GM21717 (cell line): ENCODE data around the gene CARS2.
"Not testable (repeated sequence)": the region's sequence is repeated elsewhere in the genome, so short reads cannot be mapped to it uniquely, and the experiment has no call there.

Experiments used
- ATAC-seq: cut with Tn5 transposase; IDR thresholded peaks from one replicate; pipeline ENCODE4 v1.9.1; 2021; ENCODE audit warnings: mild to moderate bottlenecking, moderate library complexity; ENCODE audit not compliant: unreplicated experiment

CARS2 gene

GRCh38 chr13:110639935-110640334, 66.0 kb downstream of the CARS2 start:
- no peak for ATAC-seq

DNA sequence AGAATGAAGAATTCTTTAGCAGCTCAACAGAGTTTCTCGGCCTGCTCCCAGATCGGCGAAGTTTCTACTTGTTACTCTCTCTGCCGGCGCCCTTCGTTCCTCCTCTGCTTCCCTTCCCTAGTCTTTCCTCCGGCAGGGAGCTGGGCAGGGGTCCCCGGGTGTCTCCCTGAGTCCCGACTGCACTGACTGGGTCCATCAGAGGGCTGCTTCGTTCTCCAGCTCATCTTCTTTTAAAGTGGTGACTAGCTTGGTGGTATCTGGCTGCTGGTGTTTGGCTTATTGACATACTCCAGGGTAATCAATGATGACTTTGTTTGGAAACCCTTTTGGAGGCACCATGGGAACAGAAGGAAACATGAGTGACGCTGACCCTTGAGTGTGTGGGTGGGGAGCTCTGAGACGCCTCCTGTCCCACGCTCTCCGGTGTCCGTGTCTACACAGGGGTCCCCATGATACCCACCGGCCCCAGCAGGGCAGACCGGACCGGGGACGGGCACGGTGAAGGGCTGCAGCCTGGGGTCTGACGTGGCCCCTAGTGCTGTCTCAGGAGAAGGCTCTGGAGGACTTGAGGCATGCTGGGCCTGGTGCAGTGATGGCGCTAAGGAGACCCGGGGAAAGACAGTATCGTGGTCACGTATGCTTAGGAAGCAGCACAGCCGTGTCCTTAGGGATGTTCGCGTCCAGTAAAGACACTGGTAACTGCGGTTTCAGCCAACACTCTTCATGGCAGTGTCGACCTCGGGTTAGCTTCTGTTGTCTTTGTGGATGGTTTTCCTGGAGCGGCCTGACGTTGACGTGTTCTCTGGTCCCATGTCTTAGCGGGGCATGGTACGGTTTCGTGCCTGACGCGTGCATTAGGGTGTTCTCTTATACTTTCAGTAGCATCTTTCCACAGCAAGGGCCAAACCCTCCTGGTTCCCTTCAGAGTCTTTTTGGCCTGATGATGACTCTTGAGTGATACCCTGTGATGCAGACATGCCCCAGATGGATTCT, 66.8 kb downstream of the CARS2 start:
- no peak for ATAC-seq

- ATAC-seq = no peak
Observed at GRCh38 chr13:110638257-110638656, 67.7 kb downstream of the CARS2 start.

- ATAC-seq = no peak
Observed at GRCh38 chr13:110637747-110638146, 68.2 kb downstream of the CARS2 start.

DNA sequence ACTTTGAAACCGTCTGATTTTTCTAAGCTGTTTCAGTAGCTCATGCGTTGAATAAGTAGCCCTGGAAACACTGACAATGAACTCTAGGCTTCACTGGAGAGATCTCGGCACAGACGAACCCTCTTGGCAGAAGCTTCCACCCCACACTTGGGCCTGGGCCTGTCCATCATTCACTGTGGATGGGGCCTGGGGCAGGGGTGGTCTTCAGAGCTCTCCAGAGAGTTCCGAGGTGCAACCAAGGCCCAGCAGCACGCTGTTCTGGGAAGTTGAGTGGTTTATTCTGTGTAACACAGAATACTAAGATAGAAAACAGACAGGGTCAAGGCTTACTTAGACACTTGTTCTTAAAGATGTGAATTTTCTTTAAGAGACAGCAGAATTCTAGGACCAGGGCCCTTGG, 68.6 kb downstream of the CARS2 start:
- no peak for ATAC-seq

DNA sequence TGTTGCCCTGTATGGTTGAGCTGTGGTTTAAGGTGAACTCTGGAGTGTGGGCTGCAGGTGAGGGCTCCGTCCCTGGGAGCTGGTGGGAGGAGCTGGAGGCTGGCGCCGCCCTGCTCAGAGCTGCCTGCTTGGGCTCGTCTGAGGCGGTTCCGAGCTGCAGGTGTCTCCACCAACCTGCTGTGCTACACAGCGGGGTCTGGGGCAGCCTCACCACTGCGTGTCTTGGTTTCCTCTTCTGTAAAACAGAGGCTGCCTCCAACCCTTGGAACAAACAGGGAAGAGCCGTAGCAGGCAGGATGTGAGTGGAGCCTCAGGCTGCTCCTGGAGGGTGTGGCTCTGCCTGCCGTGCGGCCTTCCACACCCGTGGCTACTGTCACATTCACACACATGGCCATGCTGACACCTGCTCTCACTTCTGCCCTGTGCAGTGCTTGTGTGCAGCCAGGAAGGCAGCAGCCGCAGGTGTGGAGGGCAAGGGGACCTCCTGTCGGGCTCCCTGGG, 69.2 kb downstream of the CARS2 start:
- ATAC-seq = no peak

GRCh38 chr13:110636053-110636475, 69.9 kb downstream of the CARS2 start:
- no peak for ATAC-seq

DNA sequence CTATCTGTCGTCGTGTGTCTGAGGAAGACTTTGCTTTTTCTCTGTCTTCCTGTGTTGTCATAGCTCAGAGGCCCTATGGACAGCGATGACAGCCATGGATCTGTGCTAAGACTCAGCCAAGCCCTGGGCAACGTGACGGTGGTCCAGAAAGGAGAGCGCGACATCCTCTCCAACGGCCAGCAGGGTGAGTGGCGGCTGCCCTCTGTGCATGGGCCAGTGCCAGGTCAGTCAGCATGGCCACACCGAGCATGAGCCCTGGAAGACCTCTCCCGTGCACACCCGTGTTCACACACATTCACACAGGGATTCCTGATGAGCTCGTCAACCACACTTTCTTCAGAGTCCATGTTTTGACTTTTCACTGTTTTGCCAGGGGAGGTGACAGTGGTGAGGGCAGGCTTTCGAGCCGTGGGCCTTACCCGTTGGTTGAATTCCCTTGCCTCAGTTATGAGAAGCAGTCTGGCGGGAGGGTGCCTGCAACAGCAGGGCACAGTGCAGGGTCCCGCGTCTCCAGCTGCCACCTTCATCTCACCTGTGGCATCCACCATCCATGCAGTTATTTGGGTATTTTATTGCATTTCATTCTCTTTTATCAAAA, 70.4 kb downstream of the CARS2 start:
- ATAC-seq = no peak

- ATAC-seq = no peak
Observed at GRCh38 chr13:110634558-110634957, 71.4 kb downstream of the CARS2 start.

DNA sequence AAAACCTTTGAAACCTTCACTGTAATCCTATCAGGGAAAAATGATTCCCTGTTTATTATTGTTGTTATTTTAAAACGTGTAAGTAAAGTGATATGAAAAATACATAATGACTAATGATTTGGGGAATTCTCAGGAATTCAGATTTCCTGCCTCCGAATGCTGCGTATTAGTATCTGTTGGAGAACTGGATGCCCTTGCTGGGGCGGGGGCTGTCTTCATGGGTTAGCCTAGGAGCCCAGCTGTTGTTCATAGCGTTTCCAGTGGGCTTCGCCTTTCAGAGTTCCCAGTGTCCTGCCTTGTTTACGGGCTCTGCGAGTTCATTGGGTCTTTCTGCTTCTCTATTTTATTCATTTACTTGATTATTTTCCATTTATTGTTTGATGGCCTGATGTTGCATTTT, 72.1 kb downstream of the CARS2 start:
- no peak for ATAC-seq

GRCh38 chr13:110632255-110632654, 73.7 kb downstream of the CARS2 start:
- not testable (repeated sequence) for ATAC-seq

- ATAC-seq = no peak
Observed at GRCh38 chr13:110630566-110631119, 75.3 kb downstream of the CARS2 start.

- ATAC-seq = no peak
Observed at GRCh38 chr13:110629735-110630134, 76.2 kb downstream of the CARS2 start.

DNA sequence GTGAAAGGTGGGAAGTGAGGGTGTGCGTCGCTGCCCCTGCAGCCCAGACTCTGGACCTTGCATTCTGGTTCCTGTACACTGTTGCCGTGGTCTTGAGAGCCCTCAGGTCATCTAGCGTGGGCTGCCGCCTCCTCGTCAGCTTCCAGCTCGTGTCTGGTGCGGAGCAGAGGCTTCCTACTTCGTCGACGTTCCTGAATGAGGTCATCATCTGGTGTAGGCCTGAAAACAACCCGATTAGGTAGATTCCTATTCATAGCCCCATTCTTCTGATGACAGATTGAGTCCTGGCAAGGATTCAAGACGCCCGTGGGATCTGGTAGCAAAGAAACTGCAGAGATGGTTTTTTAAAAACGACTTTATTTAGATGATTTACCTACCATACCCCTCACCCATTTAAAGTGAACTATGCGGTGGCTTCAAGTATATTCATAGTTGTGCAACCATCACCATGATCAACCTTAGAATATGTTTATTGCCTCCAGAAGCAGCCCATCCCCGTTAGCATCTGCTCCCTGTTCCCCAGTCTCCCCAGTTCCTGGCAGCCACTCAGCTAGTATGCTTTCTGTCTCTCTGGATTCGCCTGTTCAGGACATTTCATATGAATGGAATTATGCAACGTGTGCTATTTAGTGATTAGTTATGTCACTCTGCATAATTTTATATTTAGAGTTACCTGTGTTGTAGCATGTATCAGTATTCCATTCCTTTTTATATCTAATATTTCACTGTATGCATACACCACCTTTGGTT, 76.8 kb downstream of the CARS2 start:
- ATAC-seq = no peak

- ATAC-seq = no peak
Observed at GRCh38 chr13:110628477-110628793, 77.5 kb downstream of the CARS2 start.

GRCh38 chr13:110627761-110628476, 78.0 kb downstream of the CARS2 start:
- no peak for ATAC-seq

DNA sequence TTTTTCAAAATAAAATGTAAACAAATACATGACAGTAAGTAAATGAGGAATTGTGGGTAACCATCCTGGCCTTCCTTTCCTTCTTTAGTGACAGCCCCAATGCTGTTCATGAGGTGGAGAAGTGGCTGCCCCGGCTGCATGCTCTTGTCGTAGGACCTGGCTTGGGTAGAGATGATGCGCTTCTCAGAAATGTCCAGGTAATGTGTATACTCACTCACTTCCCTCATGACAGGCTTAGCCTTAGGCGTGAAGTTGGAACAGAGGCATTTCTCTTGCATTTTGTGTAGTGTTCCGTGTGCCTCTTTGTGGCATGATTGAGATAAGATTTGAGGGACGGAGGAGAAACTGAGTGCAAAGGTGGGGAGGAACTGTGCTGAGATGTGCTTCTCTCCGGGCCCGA, 78.6 kb downstream of the CARS2 start:
- no peak for ATAC-seq

- ATAC-seq = no peak
Observed at GRCh38 chr13:110626521-110626920, 79.4 kb downstream of the CARS2 start.

GRCh38 chr13:110625771-110626321, 80.1 kb downstream of the CARS2 start:
- no peak for ATAC-seq
